Skin epidermis (tissue), 12 donors: ENCODE results near the gene NHERF2.
"Not testable (repeated sequence)": the region's sequence is repeated elsewhere in the genome, so short reads cannot be mapped to it uniquely, and the experiment has no call there.

ENCODE experiments used
- H3K27ac ChIP-seq, 21 experiments: fragments of 200-600 bp; sonication (generic) in 11 of 21; one replicate each; pipeline ENCODE4 v1.5.0; 2020; ENCODE audit warnings: mild to moderate bottlenecking in 3 of 21, inconsistent platforms in 2 of 21, moderate library complexity in 2 of 21
- H3K4me3 ChIP-seq, 7 experiments: fragments of 200-600 bp; sonication (generic) in 2 of 7; one replicate each; pipeline ENCODE4 v1.5.0; 2020; ENCODE audit warnings: inconsistent platforms in 2 of 7, mild to moderate bottlenecking in 2 of 7, moderate library complexity in 1 of 7

NHERF2 gene

GRCh38 chr16:2003827-2004641 is 22.7 kb upstream of the NHERF2 start:
- peak overlapping the region in 3 of 21 experiments; percentile 14 to 37 (median 19) for H3K27ac ChIP-seq
- H3K4me3 ChIP-seq = no peak overlapping the region

GRCh38 chr16:2004795-2005517 is 21.7 kb upstream of the NHERF2 start:
- H3K27ac ChIP-seq = peak overlapping the region in 6 of 21 experiments; percentile 6 to 98 (median 16)

GRCh38 chr16:2005646-2006045 is 21.1 kb upstream of the NHERF2 start:
- Histone ChIP-seq H3K4me3 (no peak overlapping the region), H3K27ac (peak overlapping the region in 4 of 21 experiments; percentile 6 to 98 (median 16))

More at GRCh38 chr16:2004795-2005517, 21.7 kb upstream of the NHERF2 start:
- H3K4me3 ChIP-seq = no peak overlapping the region

- Histone ChIP-seq H3K27ac (peak overlapping the region in 9 of 21 experiments; percentile 30 to 98 (median 96)), H3K4me3 (no peak overlapping the region)
These were observed 20.4 kb upstream of the NHERF2 start for GRCh38 chr16:2006317-2006716.

GRCh38 chr16:2007081-2007836 is 19.4 kb upstream of the NHERF2 start:
- H3K27ac ChIP-seq = peak overlapping the region in 19 of 21 experiments; percentile 50 to 98 (median 94)
- peak overlapping the region; percentile 59 to 99 (median 98) for H3K4me3 ChIP-seq

GRCh38 chr16:2008009-2008526 is 18.6 kb upstream of the NHERF2 start:
- Histone ChIP-seq H3K27ac (peak overlapping the region in 20 of 21 experiments; percentile 79 to 100 (median 94)), H3K4me3 (peak overlapping the region; percentile 59 to 99 (median 98))

- Histone ChIP-seq H3K27ac (peak overlapping the region; percentile 79 to 100 (median 95)), H3K4me3 (peak overlapping the region; percentile 59 to 99 (median 98))
These were observed 18.0 kb upstream of the NHERF2 start for GRCh38 chr16:2008631-2009163.

GRCh38 chr16:2009164-2009711 is 17.5 kb upstream of the NHERF2 start:
- Histone ChIP-seq H3K4me3 (peak overlapping the region; percentile 59 to 99 (median 98)), H3K27ac (peak overlapping the region; percentile 79 to 100 (median 95))

- Histone ChIP-seq H3K27ac (peak within 1 kb of the TSS; percentile 79 to 100 (median 96)), H3K4me3 (peak within 1 kb of the TSS; percentile 59 to 99 (median 98))
These were observed 16.8 kb upstream of the NHERF2 start, which contains the start of gene ZNF598 for GRCh38 chr16:2009791-2010510. Gene ZNF598, minus strand, starts transcription at chr16:2009821.

- H3K4me3 ChIP-seq, H3K27ac ChIP-seq: not testable (repeated sequence)
These were observed 15.0 kb upstream of the NHERF2 start for GRCh38 chr16:2011726-2012125.

- H3K27ac ChIP-seq = no peak overlapping the region
These were observed 13.2 kb upstream of the NHERF2 start for GRCh38 chr16:2013527-2013926.

GRCh38 chr16:2015117-2015946 is 11.4 kb upstream of the NHERF2 start:
- no peak overlapping the region for H3K4me3 ChIP-seq

More at GRCh38 chr16:2013527-2013926, 13.2 kb upstream of the NHERF2 start:
- no peak overlapping the region for H3K4me3 ChIP-seq

GRCh38 chr16:2015947-2016208 is 10.8 kb upstream of the NHERF2 start:
- Histone ChIP-seq H3K4me3 (no peak overlapping the region), H3K27ac (peak overlapping the region in 10 of 21 experiments; percentile 22 to 79 (median 50))

More at GRCh38 chr16:2015117-2015946, 11.4 kb upstream of the NHERF2 start:
- H3K27ac ChIP-seq = peak overlapping the region in 10 of 21 experiments; percentile 22 to 79 (median 50)

- Histone ChIP-seq H3K4me3 (no peak overlapping the region), H3K27ac (peak overlapping the region in 1 of 21 experiments; percentile 79)
These were observed 10.2 kb upstream of the NHERF2 start for GRCh38 chr16:2016407-2016922.

GRCh38 chr16:2019518-2019920 is 7.2 kb upstream of the NHERF2 start, which contains the start of gene NPW:
Gene NPW, plus strand, starts transcription at chr16:2019785.
- Histone ChIP-seq H3K27ac (no peak within 1 kb of the TSS), H3K4me3 (peak within 1 kb of the TSS in 2 of 7 experiments; percentile 21 to 28)

- H3K27ac ChIP-seq = no peak overlapping the region
- H3K4me3 ChIP-seq = peak overlapping the region in 2 of 7 experiments; percentile 21 to 28
These were observed 6.5 kb upstream of the NHERF2 start for GRCh38 chr16:2019921-2020831.
